Left renal cortex interstitium (tissue), 4 donors: Measurements from ENCODE around the gene PLCL1. TPM values are rescaled to one million over a fixed set of nuclear protein-coding genes. Genes with fewer than 3 reads are reported as not detected.
A peak's percentile ranks its signal among the peaks of the same experiment; 100 is the strongest.

Experiments
- DNase-seq, 4 donors: peaks; one replicate each; pipeline ENCODE4 v3.0.0-alpha.2; 2013; ENCODE audit warnings: low read depth in 4 of 4, low spot score in 2 of 4, missing footprints in 1 of 4
- polyA plus RNA-seq, 4 donors: library from polyadenylated mRNA; unstranded; fragments of 120-200 nt; gene quantifications; one replicate each; pipeline ENCODE4 v1.2.1, GENCODE V29; 2013; ENCODE audit not compliant: insufficient read length in 4 of 4

The PLCL1 gene
- polyA plus RNA-seq, 4 donors, result 14.2 to 23.3 (median 15.3) TPM

- DNase-seq, result peak in 3 of 4 donors; percentile 32 to 44 (median 34)
Observed at GRCh38 chr2:197944416-197945096, 140.2 kb downstream of the PLCL1 start.

GRCh38 chr2:197946562-197946961 lies 142.2 kb downstream of the PLCL1 start:
- DNase-seq, result no peak

- DNase-seq, result no peak
Observed at GRCh38 chr2:197947219-197947757, 142.9 kb downstream of the PLCL1 start.

- no peak for DNase-seq
Observed at GRCh38 chr2:197949224-197949623, 144.8 kb downstream of the PLCL1 start.

- no peak for DNase-seq
Observed at GRCh38 chr2:197950006-197950405, 145.6 kb downstream of the PLCL1 start.

- no peak for DNase-seq
Observed at GRCh38 chr2:197950724-197951123, 146.3 kb downstream of the PLCL1 start.

GRCh38 chr2:197952540-197953202 lies 148.3 kb downstream of the PLCL1 start:
- DNase-seq, result no peak

- DNase-seq, result no peak
Observed at GRCh38 chr2:197954328-197954727, 149.9 kb downstream of the PLCL1 start.

GRCh38 chr2:197958592-197959150 lies 154.3 kb downstream of the PLCL1 start:
- no peak for DNase-seq

GRCh38 chr2:197959383-197959782 lies 155.0 kb downstream of the PLCL1 start:
- DNase-seq, result no peak

GRCh38 chr2:197960786-197961185 lies 156.4 kb downstream of the PLCL1 start:
- no peak for DNase-seq

GRCh38 chr2:197964720-197965119 lies 160.3 kb downstream of the PLCL1 start:
- no peak for DNase-seq

GRCh38 chr2:197965756-197966155 lies 161.4 kb downstream of the PLCL1 start:
- DNase-seq, result no peak

GRCh38 chr2:197969391-197969893 lies 165.0 kb downstream of the PLCL1 start:
- DNase-seq, result no peak

- no peak for DNase-seq
Observed at GRCh38 chr2:197972061-197972460, 167.7 kb downstream of the PLCL1 start.

GRCh38 chr2:197972587-197972986 lies 168.2 kb downstream of the PLCL1 start:
- DNase-seq, result no peak

GRCh38 chr2:197973772-197974171 lies 169.4 kb downstream of the PLCL1 start:
- DNase-seq, result no peak

GRCh38 chr2:197975931-197976519 lies 171.6 kb downstream of the PLCL1 start:
- no peak for DNase-seq

GRCh38 chr2:197978971-197979370 lies 174.6 kb downstream of the PLCL1 start:
- no peak for DNase-seq

- no peak for DNase-seq
Observed at GRCh38 chr2:197982565-197982964, 178.2 kb downstream of the PLCL1 start.

- no peak for DNase-seq
Observed at GRCh38 chr2:197985029-197985638, 180.7 kb downstream of the PLCL1 start.
